DOHH2 (cell line): Measurements from ENCODE around the gene BUB3.

Experiments used
- H3F3A ChIP-seq: fragments of 200-600 bp; sonication (generic), shearing (Covaris generic); 2 replicates; pipeline ENCODE4 v1.6.0; 2016; ENCODE audit warnings: antibody characterized with exemption, mild to moderate bottlenecking; ENCODE audit not compliant: control insufficient read depth, insufficient read depth
- H3K27ac ChIP-seq: fragments of 200-600 bp; sonication (generic); 2 replicates; pipeline ENCODE4 v1.5.1; 2014; ENCODE audit warnings: low read depth, mild to moderate bottlenecking, low read length, moderate library complexity
- H3K27me3 ChIP-seq: fragments of 200-600 bp; sonication (generic); 2 replicates; pipeline ENCODE4 v1.6.1; 2014; ENCODE audit warnings: mild to moderate bottlenecking, low read length, mixed read lengths; ENCODE audit not compliant: control insufficient read depth
- H3K36me3 ChIP-seq: fragments of 200-600 bp; sonication (generic); 2 replicates; pipeline ENCODE4 v1.6.1; 2014; ENCODE audit warnings: mild to moderate bottlenecking, low read length, moderate library complexity, mixed read lengths; ENCODE audit not compliant: control insufficient read depth
- H3K4me1 ChIP-seq: fragments of 200-600 bp; sonication (generic); 2 replicates; pipeline ENCODE4 v1.6.1; 2014; ENCODE audit warnings: mild to moderate bottlenecking, low read length, mixed read lengths; ENCODE audit not compliant: control insufficient read depth
- H3K4me2 ChIP-seq: fragments of 200-600 bp; sonication (generic); 2 replicates; pipeline ENCODE4 v1.6.0; 2014; ENCODE audit warnings: mild to moderate bottlenecking, low read length, moderate library complexity
- H3K4me3 ChIP-seq: fragments of 200-600 bp; sonication (generic); 2 replicates; pipeline ENCODE4 v1.5.1; 2014; ENCODE audit warnings: mild to moderate bottlenecking, low read length, mixed read lengths
- H3K79me2 ChIP-seq: fragments of 200-600 bp; sonication (generic); 2 replicates; pipeline ENCODE4 v1.6.1; 2014; ENCODE audit warnings: mild to moderate bottlenecking, low read length, mixed read lengths; ENCODE audit not compliant: control insufficient read depth
- H3K9me2 ChIP-seq: fragments of 200-600 bp; sonication (generic); replicated peaks from 2 replicates; pipeline ENCODE4 v1.6.1; 2014; ENCODE audit warnings: mild to moderate bottlenecking, low read length, mixed read lengths; ENCODE audit not compliant: control insufficient read depth
- H3K9me3 ChIP-seq: fragments of 200-600 bp; sonication (generic); 2 replicates; pipeline ENCODE4 v1.6.1; 2014; ENCODE audit warnings: antibody characterized with exemption, low read length, mixed read lengths; ENCODE audit not compliant: control insufficient read depth, insufficient read depth
- H4K20me1 ChIP-seq: fragments of 200-600 bp; sonication (generic); 2 replicates; pipeline ENCODE4 v1.6.0; 2014; ENCODE audit warnings: low read depth, mild to moderate bottlenecking, antibody characterized with exemption, low read length, moderate library complexity; ENCODE audit not compliant: control insufficient read depth, insufficient read depth
- EZH2phosphoT487 ChIP-seq: fragments of 200-600 bp; sonication (generic); IDR thresholded peaks from 2 replicates; pipeline ENCODE4 v1.6.1; 2017; ENCODE audit warnings: borderline replicate concordance, mild to moderate bottlenecking, antibody characterized with exemption, low read length, moderate library complexity, mixed read lengths
- TF ChIP-seq, protein P1 (sequence below): fragments of 200-600 bp; sonication (generic); IDR thresholded peaks from one replicate; pipeline ENCODE4 v1.5.1; 2014; ENCODE audit warnings: antibody characterized with exemption, mild to moderate bottlenecking, low read depth, low read length; ENCODE audit not compliant: poor library complexity, severe bottlenecking

Gene BUB3

DNA sequence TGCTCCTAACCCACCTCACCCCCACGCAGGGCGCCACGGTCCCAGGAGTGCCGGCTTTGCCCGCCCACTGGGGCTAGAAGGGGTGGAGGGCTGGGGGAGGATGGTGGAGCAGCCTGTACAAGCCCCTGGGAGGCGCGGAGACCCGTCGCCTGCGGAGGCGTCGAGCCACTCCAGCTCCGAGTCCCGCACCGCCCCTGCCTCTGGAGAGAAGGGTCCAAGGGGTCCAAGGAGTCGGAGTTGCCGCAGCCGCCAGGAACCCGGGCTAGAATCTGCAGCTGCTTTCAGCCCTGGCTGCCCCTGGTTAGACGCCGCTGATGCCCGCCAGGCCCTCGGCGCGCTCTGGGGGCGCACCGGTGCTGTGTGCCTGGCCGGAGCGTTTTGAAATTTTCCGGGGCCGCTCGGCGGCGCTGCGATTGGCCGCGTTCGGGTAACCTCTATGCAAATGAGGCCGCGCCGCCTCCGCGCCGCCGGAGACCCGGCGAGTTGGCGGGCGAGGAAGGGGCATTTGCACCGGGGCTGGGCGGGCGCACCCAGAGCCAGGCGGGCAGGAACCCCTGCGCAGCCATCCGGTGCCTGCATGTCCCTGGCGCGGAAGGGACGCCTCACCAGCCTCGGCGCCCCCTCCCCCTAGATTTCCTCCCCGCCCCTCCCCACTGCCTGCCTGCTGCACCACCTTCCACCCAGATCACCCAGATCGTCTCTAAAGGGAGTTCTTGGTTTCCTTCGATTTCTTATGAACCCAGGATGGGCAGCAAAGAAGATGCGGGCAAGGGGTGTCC is 6.4 kb upstream of the BUB3 start, which contains the start of gene HMX2:
HMX2 (plus strand) TSS at position 502 of the 779 bp plus-strand sequence; CDS start at position 745, 243 bp downstream.
- Histone ChIP-seq H3K9me2 (no peaks in the 10 kb centered on the region), H3K4me3 (no peak within 1 kb of the TSS), H3K27me3 (peaks cover 58% of the 10 kb centered on the region), H3K79me2 (no peaks in the 10 kb centered on the region), H4K20me1 (no peaks in the 10 kb centered on the region), H3K4me2 (peak within 1 kb of the TSS; percentile 14; the same call in 1 of the 2 replicates), H3K36me3 (no peaks in the 10 kb centered on the region), H3F3A (peaks cover 2% of the 10 kb centered on the region; the same call in 1 of the 2 replicates), H3K4me1 (peaks cover 14% of the 10 kb centered on the region), H3K9me3 (no peaks in the 10 kb centered on the region), H3K27ac (no peak within 1 kb of the TSS)
- TF ChIP-seq, protein P1, sequence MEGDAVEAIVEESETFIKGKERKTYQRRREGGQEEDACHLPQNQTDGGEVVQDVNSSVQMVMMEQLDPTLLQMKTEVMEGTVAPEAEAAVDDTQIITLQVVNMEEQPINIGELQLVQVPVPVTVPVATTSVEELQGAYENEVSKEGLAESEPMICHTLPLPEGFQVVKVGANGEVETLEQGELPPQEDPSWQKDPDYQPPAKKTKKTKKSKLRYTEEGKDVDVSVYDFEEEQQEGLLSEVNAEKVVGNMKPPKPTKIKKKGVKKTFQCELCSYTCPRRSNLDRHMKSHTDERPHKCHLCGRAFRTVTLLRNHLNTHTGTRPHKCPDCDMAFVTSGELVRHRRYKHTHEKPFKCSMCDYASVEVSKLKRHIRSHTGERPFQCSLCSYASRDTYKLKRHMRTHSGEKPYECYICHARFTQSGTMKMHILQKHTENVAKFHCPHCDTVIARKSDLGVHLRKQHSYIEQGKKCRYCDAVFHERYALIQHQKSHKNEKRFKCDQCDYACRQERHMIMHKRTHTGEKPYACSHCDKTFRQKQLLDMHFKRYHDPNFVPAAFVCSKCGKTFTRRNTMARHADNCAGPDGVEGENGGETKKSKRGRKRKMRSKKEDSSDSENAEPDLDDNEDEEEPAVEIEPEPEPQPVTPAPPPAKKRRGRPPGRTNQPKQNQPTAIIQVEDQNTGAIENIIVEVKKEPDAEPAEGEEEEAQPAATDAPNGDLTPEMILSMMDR, result no peak
- TF ChIP-seq EZH2phosphoT487, result no peak

DNA sequence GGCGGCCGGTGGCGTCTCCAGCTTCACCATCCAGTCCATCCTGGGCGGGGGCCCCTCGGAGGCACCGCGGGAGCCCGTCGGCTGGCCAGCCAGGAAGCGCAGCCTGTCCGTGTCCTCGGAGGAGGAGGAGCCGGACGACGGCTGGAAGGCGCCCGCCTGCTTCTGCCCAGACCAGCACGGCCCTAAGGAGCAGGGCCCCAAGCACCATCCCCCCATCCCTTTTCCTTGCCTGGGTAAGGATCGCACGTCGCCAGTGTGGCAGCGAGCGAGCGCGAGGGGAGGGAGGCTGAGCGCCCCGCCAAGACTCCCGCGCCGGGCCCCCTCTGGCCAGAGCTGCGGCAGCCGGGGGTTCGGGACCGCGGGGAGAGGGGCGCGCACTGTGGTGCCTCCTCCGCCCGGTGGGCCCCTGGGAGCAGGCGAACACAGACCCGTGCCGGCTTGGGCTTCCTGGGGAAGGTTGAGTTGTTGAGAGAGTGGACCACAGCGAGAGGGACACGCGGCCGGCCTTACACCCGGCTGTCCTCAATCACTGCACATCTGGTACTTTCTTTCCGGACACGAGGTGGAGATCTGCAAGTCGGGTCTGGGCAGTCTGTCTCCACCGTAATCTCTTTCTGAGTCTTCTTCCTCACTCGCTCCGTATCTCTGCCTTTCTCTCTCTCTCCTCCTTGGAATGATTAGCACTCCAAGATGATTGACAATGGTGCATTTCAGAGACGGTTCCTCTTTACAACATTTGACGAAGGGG is 5.6 kb upstream of the BUB3 start:
- Histone ChIP-seq H3K27ac (no peak overlapping the region), H3K9me3 (no peaks in the 10 kb centered on the region), H3K27me3 (peaks cover 54% of the 10 kb centered on the region), H3K36me3 (peaks cover 4% of the 10 kb centered on the region; the same call in 1 of the 2 replicates), H3K9me2 (no peaks in the 10 kb centered on the region), H3F3A (peaks cover 4% of the 10 kb centered on the region; the same call in 1 of the 2 replicates), H3K79me2 (no peaks in the 10 kb centered on the region), H3K4me3 (no peak overlapping the region), H4K20me1 (no peaks in the 10 kb centered on the region), H3K4me1 (peaks cover 18% of the 10 kb centered on the region), H3K4me2 (no peak overlapping the region)
- TF ChIP-seq EZH2phosphoT487, result no peak

DNA sequence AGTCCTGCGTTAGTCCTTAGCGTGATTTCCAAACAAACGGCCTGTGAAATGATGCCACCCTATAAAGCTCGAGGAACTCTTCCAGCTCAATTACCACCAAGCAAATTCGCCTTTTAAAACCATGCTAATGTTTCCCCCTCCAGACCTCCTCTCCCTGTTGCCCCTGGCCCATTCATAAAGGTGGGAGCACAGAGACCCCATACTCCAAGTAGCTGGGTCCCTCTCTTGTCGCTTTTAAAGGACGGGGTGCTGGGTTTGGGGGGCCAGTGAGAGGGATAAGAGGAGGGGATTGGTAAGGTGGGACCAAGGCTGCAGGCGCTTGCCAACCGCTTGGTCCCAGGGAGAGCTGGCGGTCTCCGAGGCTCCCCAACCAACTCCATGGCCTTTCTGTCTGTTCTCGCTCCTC is 5.0 kb upstream of the BUB3 start:
- H3K27me3 ChIP-seq, result peaks cover 52% of the 10 kb centered on the region
- H3K4me2 ChIP-seq, result no peak overlapping the region
- H3K4me3 ChIP-seq, result no peak overlapping the region
- no peaks in the 10 kb centered on the region for H3K9me3 ChIP-seq
- peaks cover 5% of the 10 kb centered on the region; the same call in 1 of the 2 replicates for H3K36me3 ChIP-seq
- no peaks in the 10 kb centered on the region for H3K9me2 ChIP-seq
- no peak overlapping the region for H3K27ac ChIP-seq
- no peak for TF ChIP-seq EZH2phosphoT487
- TF ChIP-seq, protein P1, result no peak
- H3F3A ChIP-seq, result peaks cover 4% of the 10 kb centered on the region; the same call in 1 of the 2 replicates
- no peaks in the 10 kb centered on the region for H3K79me2 ChIP-seq
- H3K4me1 ChIP-seq, result peaks cover 22% of the 10 kb centered on the region
- no peaks in the 10 kb centered on the region for H4K20me1 ChIP-seq
